Epidermal melanocyte (primary cell): ENCODE results near the gene GHRH.

Experiments
- DNase-seq: peaks from one replicate; pipeline ENCODE4 v3.0.0; 2011; ENCODE audit warnings: low spot score; ENCODE audit not compliant: insufficient read length

The GHRH gene

DNA sequence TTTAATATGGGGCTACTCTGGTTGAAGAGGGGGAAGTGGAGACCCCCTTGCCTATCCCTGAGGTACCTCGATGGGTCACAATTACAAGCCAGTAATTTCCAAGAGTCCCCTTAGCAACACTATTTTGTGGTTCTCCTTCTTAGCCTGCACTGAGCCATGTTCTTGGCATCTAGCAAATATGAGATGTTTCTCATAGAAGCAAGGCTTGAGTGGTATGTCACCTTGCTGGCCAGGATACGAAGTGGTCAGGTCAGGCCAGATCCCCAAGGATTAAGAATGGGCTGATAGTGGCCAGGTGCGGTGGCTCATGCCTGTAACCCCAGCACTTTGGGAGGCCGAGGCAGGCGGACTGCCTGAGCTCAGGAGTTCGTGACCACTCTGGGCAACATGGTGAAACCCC, 2.1 kb upstream of the GHRH start:
- DNase-seq: no peak

GRCh38 chr20:37262505-37262904, 891 bp upstream of the GHRH start:
- DNase-seq: no peak

GRCh38 chr20:37260923-37261322, 691 bp downstream of the GHRH start:
- no peak for DNase-seq

DNA sequence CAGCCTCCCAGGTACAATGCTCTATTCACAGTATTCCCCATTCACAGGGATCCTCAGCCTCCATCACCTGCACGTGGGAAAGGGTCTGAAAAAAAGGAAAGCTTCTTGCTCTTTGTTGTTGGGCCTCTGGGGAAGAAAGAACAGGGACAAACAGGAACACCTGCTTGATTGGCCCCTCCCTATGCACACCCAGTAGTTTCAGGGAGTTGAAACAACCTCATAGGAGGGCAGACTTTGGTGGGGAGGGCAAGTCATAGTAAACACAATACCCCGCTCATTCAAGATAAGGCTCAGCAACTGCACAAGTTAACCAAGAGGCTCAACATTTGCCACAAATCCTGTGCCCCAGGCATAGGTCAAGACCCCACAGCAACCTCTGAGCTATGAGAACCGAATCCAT, 1.7 kb downstream of the GHRH start:
- no peak for DNase-seq

DNA sequence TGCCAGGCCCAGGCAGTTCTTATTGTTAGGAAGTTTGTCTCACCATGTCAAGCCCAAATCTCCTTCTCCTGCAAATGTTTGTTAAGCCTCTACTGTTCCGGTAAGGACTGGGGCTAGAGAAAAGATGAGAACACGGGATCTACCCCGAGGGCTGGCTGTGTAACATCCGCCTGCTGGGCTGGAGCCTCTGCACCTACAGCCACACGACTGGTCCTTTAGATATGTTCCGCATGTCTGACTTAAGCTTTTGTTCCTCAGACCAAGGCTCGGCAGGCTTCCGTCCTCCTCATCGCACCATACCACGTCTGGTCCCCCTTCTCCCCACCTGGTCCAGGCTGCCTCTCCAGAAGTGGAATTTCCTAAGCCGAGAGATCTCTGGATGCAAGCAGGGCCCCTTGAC, 2.6 kb downstream of the GHRH start:
- no peak for DNase-seq

- no peak for DNase-seq
Measured at GRCh38 chr20:37257988-37258387, 3.6 kb downstream of the GHRH start.

GRCh38 chr20:37257530-37257929, 4.1 kb downstream of the GHRH start:
- no peak for DNase-seq

- no peak for DNase-seq
Measured at GRCh38 chr20:37256286-37256685, 5.3 kb downstream of the GHRH start.

- no peak for DNase-seq
Measured at GRCh38 chr20:37254114-37254878, 7.3 kb downstream of the GHRH start.

GRCh38 chr20:37253087-37253486, 8.5 kb downstream of the GHRH start:
- DNase-seq: no peak

GRCh38 chr20:37251825-37252477, 9.7 kb downstream of the GHRH start:
- no peak for DNase-seq

DNA sequence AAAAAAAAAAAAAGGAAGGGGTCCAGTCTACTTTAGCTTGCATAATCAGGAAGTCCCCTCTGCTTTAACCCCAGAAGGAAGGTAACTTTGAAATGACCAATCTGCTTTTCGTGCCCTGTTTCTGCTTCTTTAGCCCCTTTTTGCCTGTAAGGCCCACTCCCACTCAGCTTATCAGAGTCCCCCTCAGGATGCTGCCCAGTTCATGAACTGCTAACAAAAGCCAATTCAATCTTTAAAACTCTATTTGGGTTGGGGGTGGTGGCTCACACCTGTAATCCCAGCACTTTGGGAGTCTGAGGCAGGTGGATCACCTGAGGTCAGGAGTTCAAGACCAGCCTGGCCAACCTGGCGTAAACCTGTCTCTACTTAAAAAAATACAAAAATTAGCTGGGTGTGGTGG, 12.3 kb downstream of the GHRH start:
- DNase-seq: no peak

GRCh38 chr20:37247547-37247946, 14.1 kb downstream of the GHRH start:
- no peak for DNase-seq

DNA sequence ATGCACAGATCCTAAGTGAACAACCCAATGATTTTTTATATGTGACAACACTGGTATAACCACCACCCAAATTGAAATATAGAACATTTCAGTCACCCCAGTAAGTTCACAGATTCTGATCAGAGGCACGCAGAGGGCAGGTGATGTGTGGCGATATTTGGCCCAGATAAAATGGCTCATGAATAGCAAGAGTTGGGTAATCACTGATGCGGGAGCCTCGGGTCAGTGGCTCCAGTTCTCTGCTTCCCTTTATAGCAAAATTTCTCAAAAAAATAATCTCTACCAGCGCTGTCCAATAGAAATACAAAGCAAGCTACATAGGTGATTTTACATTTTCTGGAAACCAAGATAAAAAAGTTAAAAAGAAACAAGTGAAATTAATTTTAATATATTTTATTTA, 14.9 kb downstream of the GHRH start:
- DNase-seq: no peak

- no peak for DNase-seq
Measured at GRCh38 chr20:37245216-37246150, 16.1 kb downstream of the GHRH start.

DNA sequence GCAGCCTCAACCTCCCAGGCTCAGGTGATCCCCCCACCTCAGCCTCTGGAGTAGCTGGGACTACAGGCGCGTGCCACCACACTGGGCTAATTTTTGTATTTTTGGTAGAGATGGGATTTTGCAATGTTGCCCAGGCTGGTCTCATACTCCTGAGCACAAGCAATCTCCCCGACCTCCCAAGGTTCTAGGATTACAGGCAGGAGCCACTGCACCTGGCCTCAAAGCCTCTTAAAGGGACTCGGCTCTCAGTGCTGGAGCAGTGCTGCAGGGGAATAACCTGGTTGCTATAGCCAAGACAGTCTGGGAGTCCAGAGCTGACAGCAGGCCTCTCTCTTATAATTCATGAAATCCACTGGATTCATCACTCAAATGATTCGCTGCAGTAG, 17.0 kb downstream of the GHRH start:
- no peak for DNase-seq

- DNase-seq: no peak
Measured at GRCh38 chr20:37243937-37244571, 17.6 kb downstream of the GHRH start.

DNA sequence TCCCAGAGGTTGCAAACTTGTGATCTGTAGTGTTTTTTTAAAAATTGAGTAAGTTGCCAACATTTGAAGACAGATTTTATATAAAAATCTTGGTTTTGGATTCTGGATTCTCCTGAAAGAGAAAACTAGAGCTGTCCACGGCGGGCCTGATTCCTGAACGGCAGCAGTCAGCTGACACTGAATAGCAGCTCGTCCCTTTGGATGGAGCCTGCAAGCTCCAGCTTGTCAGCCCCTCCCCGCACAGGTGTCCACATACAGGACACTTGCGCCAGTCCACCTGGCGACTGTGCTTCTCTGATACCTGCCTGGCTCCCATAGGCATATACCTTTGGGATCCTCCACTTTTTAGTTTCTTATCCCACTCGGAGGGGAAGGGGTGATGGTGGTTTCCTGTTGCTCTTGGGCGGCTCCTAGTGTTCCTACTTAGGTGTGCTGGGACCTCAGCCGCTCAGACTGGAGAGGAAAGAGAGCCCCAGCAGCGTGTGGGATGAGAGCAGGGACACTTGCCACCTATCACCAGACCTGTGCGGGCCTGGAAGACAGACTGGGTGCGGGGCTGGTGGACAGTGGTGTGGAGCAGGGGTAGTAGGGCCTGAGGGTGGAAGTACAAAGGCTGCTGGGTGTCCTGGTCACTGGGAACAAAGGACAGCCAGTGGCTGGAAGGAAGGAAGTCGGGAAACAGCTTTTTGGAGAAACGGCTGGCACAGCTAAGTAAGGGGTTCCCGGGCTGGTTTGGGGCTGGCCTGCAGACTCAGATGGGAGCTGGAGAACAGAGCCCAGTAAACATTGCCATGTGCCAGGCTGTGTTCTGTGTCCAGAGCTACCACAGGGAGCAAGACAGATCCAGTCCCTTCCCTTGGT, 18.3 kb downstream of the GHRH start:
- DNase-seq: no peak

- DNase-seq: no peak
Measured at GRCh38 chr20:37242503-37242902, 19.1 kb downstream of the GHRH start.

DNA sequence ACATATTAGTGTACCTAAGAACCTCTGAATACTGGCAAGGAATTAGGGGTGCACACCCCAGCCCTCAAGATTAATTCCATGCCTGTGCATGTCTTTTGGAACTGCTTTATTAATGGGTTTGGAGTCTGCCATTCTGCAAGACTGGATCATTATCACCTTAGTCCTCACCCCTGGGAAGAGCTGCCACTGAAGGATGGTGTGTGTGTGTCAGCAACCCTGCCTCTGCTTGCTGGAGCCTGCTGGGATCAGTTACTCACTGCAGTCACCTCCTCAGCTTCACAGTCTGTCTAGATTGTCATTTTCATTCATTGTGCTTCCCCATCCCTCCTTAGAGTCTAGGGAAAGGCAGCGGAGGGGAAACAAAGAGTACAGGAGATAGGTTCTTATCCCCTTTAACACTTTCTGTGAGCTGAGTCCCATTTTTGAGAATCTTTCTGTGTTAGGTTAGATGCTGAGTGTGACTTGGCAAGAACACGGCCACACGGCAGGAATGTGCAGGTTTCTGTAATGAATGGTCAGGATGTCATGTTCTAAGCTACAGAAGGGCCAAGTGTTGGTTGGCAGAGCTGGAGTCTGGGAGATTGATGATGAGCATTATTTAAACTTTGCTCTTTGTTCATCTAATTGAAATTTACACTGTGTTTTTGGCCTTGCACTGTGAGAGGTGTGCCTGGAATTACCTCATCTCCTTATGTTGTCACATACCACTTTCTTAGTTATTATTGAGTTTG, 21.1 kb downstream of the GHRH start:
- no peak for DNase-seq
